HG02642 (cell line): Measurements from ENCODE around the gene CKS1B.
"Not testable (repeated sequence)": the region's sequence is repeated elsewhere in the genome, so short reads cannot be mapped to it uniquely, and the experiment has no call there.

Source experiments
- ATAC-seq: cut with Tn5 transposase; IDR thresholded peaks from one replicate; pipeline ENCODE4 v1.9.1; 2021; ENCODE audit warnings: mild to moderate bottlenecking; ENCODE audit not compliant: unreplicated experiment, poor library complexity

The CKS1B gene

DNA sequence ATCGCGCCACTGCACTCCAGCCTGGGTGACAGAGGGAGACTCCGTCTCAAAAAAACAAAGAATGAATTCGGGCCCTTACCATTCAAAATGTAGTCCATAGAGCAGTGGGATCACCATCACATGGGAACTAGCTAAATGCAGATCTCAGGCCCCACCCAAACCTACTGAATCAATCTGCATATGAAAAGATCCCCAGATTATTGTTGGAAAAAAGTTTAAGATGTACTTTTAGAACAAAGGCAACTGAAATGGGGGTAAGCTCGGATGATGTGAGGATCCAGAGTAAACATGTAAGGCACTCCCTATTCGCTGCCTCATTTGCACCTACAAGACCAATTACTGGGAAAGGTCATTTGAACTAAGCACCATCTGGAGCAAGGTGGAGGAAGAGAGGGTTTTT lies 7.9 kb downstream of the CKS1B start:
- no peak for ATAC-seq

DNA sequence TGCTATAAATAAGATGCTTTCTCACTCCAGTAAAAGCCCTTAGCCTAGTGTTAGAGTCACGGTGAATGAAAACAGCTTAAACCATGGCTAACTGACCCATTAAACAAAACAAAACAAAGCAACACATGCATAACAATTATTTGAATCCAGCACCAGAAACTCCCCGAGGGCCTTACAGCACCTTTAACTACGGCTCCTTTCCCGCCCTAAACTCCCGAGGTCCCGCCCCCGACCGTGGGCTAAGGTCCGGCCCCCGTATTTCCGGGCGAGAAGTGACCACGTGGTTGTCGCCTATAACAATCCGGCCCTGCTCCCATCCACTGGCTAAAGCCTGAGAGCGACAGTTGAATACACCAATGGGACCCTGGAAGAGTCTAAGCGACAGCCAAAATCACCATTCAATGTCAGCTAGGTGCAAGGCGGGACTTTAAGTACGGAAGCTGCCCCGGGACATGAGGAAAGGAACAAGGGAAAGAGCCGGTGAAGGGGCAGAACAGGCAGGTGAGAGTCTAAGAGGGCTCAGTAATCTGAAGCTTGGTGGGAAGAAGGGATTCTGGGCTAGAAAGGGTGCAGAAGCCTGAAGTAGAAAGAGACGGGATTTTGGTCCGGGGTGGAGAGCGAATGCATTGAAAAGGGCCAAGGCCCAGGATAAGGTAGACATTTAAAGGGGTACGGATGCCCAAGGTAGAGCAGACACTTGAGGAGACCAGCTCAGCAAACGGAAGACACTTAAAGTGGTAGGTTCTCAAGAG lies 8.6 kb downstream of the CKS1B start, which contains the start of gene FLAD1:
TSS of gene FLAD1 (plus strand) at position 448 of the 752 bp plus-strand sequence. CDS start 351 bp downstream, outside the sequence.
- peak; percentile 99 for ATAC-seq

DNA sequence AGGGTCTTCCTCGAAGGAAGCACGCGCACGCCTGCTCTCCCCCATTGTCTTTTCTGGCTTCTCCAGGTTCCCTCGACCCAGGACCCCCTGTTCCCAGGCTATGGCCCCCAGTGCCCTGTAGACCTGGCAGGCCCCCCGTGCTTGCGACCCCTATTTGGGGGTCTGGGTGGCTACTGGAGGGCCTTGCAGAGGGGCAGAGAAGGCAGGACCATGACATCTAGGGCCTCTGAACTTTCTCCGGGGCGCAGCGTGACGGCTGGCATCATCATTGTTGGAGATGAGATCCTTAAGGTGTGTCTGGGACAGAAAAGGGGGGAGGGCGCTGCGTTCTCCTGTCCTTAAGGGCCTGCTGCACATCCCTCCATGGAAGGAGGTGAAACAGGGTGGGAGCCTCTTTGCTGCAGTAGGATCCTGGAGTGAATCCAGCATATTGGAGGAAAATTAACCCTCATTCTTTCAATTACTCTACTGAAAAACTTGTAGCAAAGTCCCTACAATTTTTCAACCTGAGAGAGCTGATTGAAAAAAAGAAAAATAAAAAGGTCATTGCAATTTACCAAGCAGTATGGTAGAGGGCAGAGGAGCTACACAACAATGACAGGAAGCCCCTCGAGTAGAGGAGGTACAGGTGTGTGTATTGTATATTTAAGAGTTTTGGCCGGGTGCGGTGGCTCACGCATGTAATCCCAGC lies 9.4 kb downstream of the CKS1B start:
- no peak for ATAC-seq

DNA sequence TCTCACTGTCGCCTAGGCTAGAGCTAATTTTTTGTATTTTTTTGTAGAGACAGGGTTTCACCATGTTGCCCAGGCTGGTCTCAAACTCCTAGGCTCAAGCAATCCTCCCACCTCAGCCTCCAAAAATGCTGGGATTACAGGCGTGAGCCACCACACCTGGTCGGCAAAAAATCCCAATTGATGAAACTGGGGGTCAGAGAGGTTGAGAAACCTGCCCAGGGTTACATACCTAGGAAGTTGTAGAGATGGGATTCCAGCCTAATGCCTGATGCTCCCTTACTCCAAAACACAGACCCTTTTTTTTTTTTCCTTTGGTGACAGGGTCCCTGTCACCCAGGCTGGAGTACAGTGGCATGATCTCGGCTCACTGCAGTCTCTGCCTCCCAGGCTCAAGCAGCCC lies 12.3 kb downstream of the CKS1B start:
- ATAC-seq: not testable (repeated sequence)

DNA sequence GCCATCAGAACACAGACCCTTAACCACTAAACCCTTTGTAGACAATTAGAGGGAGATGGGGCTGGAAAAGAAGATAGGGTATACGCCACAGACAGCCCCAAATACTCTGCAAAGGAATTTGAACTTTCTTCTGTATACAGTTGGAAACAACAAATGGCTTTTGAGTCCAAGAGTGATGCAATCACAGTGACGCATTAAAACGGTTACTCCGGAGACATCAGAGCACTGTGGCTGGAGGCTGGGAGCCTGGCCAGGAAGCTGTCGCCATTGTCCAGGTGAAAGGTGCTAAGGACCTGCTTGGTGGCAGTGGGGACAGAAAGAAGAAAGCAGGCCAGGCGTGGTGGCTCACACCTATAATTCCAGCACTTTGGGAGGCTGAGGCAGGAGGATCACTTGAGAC lies 12.8 kb downstream of the CKS1B start:
- no peak for ATAC-seq

DNA sequence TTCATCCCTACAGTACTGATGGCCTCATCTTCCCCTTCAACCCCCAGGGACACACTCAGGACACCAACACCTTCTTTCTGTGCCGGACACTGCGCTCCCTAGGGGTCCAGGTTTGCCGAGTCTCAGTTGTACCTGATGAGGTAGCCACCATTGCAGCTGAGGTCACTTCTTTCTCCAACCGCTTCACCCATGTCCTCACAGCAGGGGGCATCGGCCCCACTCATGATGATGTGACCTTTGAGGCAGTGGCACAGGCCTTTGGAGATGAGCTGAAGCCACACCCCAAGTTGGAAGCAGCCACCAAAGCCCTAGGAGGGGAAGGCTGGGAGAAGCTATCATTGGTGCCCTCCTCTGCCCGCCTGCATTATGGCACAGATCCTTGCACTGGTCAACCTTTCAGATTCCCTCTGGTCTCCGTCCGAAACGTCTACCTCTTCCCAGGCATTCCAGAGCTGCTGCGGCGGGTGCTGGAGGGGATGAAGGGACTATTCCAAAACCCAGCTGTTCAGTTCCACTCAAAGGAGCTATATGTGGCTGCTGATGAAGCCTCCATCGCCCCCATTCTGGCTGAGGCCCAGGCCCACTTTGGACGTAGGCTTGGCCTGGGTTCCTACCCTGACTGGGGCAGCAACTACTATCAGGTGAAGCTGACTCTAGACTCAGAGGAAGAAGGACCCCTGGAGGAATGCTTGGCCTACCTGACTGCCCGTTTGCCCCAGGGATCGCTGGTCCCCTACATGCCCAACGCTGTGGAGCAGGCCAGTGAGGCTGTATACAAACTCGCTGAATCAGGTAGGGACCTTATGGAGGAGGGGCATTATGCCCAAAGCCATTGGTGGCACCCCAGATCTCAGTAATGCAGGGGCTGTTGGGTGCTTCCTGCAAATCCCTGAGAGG lies 13.8 kb downstream of the CKS1B start:
- ATAC-seq: no peak

DNA sequence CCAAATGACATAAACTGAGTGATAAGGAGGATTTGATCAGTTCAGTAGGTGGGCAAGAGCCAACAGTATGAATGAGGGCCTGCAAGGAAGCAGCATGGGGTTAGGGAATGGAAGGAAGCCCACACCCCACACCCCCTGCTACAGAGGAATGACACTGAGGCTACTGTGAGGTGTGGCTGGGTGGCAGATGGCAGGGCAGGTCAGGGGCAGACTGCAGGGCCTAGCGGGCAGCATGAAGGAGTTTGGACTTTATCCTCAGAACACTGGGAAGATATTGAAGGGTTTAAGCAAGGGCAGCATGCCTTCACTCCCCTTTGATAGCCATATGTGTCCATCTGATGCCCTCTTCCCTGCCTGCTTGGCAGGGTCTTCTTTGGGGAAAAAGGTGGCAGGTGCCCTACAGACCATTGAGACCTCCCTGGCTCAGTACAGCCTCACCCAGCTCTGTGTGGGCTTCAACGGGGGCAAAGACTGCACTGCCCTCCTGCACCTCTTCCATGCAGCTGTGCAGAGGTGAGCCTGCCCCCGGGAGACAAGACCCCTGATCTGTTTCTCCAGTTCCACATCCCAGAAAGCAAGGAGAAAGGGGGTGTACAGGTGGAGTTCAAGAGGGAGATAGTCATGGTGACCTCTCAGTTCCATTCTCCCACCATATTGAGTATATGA lies 14.8 kb downstream of the CKS1B start:
- no peak for ATAC-seq

DNA sequence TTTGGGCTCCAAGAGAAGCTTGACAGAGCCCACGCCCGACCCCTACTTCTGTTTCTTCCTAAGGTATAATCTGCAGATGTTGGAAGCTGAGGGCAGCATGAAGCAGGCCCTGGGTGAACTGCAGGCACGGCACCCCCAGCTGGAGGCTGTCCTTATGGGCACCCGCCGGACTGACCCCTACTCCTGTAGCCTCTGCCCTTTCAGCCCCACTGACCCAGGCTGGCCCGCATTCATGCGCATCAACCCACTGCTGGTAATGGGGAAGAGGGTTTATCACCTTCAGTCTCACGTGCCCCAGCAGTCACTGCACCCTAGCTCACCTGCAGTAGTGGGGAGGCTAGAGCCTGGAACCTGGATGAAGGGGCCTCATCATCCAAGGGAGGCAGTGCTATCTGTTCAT lies 15.8 kb downstream of the CKS1B start:
- ATAC-seq: no peak

DNA sequence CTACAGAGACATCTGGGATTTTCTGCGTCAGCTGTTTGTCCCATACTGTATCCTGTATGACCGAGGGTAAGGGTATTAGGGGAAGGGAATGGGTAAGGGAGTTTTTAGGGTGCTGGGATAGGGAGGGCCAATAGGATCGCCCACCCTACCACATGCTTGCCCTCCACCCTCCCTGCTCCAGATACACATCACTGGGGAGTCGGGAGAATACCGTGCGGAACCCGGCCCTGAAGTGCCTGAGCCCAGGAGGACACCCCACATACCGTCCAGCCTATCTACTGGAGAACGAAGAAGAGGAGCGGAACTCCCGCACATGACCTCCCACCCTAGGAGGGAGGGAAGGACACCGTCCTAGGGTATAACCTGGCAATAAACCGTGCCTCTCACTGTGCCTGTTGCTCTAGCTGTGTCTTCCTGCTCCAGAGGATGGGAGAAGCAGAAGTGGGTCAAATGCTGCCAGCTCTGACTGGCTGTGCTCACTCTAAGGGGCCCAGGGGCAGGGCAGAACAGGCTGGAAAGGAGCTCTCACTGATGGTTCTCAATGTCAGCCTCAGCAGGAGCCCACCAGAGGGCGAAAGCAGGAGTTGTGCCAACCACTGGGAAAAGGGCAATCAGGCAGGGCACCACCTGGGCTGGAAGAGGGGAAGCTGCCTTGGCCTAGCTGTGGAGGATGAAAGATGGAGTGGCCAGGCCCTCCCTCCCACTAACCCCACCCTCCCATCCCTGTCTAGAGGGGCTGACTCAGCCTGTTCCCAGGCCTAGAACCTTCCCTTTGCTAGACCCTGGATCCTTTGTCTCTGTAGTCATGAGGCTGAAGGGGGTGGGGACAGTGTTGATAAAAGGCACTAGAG lies 18.5 kb downstream of the CKS1B start:
- no peak for ATAC-seq

DNA sequence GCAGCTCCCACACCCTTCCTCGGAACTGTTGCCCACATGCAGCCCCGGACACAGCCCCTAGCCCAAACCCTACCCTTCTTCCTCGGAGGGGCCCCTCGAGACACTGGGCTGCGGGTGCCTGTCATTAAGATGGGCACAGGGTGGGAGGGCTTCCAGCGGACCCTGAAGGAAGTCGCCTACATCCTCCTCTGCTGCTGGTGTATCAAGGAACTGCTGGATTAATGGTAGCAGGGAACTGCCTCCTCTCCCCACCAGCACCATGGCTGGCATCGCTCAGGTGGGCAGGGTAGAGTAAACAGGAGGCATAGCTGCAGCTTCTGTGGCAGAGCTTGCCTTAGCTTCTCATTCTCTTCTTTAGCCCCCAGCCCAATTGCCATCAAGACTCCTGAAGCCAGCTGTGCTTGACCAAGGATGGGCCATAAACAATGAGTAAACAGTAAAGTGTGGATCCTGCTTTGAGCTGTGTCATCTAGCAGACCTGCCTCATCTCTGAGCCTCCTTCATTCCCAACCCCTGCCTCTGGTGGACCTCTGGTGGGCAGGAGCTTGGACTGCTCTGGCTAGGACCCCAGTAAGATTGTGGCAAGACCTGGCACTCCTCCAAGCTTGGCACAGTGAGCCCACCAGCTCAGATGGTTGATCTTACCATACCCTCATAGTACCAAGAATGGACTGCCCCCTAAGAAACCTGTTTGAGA lies 19.2 kb downstream of the CKS1B start, which contains the start of gene LENEP:
TSS of gene LENEP (plus strand) at position 15 of the 697 bp plus-strand sequence. CDS start at position 37, 22 bp downstream.
- ATAC-seq: no peak

DNA sequence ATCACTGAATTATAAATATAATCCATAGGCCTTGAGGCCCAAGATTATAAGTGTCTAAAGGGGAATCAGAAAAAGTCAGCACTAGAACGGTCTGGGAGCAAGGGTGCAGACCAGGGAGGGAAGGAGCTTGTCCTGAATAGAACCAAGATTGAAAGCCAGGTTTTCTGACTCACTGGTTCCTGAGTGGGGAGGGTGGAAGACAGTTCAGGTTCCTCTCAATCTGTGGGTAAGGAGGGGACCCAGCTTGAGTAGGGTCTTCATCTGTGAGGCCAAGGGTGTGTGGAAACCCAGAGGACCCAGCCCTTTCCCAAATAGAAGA lies 19.7 kb downstream of the CKS1B start:
- no peak for ATAC-seq

DNA sequence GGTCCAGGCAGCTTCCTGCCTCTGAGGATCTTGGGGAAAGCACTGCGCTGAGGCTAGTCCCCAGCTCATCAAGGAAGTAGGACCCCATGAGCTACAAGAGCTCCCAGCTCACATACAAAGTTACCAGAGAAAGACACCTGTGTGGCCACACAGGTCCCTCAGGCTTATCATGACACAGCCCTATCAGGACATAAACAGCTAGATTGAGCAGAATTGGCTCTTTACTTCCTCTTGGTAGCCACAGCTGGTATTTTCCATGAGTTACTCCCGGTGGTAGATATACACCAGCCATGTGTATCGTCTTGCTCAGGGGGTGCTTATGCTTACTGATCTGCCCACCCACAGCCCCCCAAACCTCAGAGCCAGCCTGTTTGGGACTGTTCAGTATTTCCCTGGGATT lies 20.1 kb downstream of the CKS1B start:
- no peak for ATAC-seq

DNA sequence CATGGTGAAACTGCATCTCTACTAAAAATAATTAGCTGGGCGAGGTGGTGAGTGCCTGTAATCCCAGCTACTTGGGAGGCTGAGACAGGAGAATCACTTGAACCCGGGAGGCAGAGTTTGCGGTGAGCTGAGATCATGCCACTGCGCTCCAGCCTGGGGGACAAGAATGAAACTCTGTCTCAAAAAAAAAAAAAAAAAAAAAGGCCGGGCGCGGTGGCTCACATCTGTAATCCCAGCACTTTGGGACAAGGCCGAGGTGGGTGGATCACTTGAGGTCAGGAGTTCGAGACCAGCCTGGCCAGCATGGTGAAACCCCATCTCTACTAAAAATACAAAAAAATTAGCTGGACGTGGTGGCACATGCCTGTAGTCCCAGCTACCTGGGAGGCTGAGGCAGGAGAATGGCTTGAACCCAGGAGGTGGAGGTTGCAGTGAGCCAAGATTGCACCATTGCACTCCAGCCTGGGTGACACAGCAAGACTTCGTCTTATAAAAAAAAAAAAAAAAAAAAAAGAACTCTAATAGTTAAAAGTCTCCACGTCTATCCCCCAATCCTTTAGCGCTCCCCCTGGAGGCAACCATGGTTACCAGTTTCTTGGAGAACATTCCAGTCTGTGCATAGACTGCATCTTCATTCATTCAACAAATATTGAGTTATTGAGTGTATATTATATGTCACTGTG lies 21.0 kb downstream of the CKS1B start:
- not testable (repeated sequence) for ATAC-seq

DNA sequence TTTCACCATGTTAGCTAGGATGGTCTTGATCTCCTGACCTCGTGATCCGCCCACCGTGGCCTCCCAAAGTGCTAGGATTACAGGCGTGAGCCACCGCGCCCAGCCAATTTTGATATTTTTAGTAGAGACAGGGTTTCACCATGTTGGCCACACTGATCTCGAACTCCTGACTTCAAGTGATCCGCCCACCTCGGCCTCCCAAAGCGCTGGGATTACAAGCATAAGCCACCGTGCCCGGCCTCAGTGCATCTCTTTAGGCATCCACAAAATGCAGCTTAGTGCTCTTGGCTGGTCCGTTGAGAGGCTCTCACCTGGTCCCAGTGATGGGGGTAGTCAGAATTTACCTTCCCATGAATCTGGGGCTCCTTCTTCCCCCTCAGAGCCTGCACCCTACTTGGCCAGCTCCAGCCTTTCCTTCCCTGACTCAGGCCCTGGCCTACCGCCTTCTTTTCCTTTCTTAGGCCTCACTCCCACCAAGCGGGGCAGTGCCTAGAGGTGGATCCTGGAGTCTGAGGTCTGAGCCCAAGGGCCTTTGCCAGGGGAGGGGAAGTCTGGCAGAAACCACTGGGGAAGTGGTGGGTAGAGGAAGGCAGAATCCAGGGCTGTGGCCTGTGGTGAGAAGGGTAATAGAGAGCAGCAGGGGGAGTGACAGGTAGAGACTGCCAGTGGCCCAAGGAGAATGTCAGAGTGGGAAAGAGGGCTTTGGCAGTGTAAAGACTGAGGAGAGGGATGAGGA lies 22.7 kb downstream of the CKS1B start:
- no peak for ATAC-seq

DNA sequence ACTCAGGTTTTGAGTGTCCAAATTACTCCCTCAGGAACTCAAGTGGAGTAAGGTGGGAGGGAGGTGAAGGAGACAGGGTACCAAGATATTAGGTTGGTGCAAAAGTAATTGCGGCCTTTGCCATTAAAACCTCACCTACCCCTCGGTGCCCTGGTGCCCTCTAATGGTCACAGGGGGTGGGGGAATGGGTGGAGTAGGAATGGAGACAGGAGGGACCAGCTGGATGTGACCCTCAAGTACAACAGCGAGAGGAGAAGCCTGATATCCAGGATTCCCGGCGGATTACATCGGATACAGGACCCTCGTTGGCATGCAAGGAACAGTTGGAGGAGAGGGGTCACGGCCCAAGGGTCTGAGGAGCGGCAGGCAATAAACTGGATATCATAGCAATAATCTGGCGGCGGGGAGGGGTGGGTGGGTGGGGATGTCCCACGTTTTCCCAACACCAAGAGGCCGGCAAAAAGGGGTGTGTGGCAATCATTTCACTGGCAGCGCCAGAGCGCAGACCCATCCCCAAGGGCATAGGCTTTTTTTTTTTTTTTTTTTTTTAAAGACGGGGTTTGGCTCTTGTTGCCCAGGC lies 23.8 kb downstream of the CKS1B start:
- ATAC-seq: no peak

DNA sequence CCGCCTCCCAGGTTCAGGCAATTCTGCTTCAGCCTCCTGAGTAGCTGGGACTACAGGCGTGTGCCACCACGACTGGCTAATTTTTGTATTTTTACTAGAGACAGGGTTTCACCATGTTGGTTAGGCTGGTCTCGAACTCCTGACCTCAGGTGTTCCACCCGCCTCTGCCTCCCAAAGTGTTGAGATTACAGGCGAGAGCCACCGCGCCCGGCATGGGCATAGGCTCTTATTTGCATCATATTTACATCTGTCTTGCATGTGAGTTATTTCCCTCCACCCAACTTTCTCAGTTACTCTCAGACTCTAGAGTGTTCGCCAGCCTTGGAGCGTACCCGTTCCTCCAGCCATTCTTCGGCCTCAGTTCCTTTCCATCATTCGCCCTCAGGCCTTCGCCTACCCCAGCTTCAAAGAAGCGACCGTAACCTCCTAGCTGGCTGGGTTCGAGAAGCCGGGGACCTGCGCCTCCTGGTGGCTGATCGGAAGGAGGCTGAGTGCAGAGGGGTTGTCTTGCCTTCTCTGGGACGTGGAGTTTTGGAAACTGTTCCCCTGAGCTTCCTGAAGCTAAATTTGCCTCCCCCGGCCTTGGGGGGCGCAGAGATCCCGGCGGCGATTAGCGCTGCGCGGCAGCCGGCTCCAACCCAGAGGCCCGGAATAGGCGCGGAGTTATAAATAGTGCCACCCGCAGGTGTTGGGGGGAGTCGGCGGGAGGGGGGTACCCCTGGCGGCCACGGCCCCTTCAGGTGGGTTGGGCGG lies 24.5 kb downstream of the CKS1B start:
- no peak for ATAC-seq
